ENCODE data around the gene SCN1B. TPM values are rescaled to one million over a fixed set of nuclear protein-coding genes. Genes with fewer than 3 reads are reported as not detected.

The SCN1B gene
- total RNA-seq, 2 experiments from 2014 or later, result 0.83 to 0.89 TPM

DNA sequence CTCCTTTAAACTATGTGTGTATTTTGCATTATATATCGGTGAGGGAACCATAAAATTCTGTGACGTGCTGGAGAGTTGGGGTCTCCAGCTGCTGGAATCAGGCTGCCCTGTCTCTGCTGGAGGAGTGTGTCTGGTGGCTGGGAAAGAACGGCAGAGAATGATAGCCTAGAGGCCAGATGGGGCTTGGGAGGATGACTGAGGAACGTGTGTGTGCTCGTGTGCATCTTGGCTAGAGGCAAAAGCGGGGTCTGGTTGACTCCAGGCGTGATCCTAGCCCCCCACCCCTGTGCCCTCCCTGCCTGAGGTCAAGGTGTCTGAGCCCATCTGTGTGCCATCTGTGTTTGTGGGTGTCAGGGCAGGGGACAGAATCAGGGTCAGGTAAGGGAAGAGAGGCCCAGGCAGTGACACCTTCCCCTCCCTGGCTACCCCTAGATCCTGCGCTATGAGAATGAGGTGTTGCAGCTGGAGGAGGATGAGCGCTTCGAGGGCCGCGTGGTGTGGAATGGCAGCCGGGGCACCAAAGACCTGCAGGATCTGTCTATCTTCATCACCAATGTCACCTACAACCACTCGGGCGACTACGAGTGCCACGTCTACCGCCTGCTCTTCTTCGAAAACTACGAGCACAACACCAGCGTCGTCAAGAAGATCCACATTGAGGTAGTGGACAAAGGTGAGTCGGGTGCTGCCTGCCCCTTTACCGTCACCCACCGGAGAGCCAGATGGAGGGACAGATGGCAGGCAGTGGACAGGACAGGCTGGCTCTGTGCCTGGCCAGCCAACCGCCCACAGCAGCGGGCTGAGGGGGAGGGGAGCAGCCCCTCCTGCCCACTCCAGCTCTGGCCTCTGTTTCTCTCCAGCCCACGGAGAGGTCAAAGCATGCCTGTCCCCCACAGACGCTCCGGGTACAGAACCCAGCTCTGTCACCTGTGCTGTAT is 3.1 kb downstream of the SCN1B start:
- intact Hi-C loops (cut with micrococcal nuclease), result no loop called here
- peaks cover 19% of the 10 kb centered on the region for H3K27me3 Mint-ChIP-seq (ENCODE audit: low read depth)
- no peak for DNase-seq
- H3K36me3 Mint-ChIP-seq (ENCODE audit: low read depth), result peaks cover 2% of the 10 kb centered on the region
- H3K4me1 Mint-ChIP-seq (ENCODE audit: low read depth), result peaks cover 12% of the 10 kb centered on the region
- H3K27ac Mint-ChIP-seq, result no peak overlapping the region
- no peak overlapping the region for H3K4me3 Mint-ChIP-seq
- CTCF ChIA-PET, result interaction anchor here (1.5 kb wide), 1 partner anchor 11 kb away, joined by 8 read pairs; no protein-coding TSS in a partner anchor
- no peaks in the 10 kb centered on the region for H3K9me3 Mint-ChIP-seq

- no peak for DNase-seq
- intact Hi-C loops (cut with micrococcal nuclease), result no loop called here
- H3K27me3 Mint-ChIP-seq (ENCODE audit: low read depth), result peaks cover 21% of the 10 kb centered on the region
- H3K4me3 Mint-ChIP-seq, result no peak overlapping the region
- H3K27ac Mint-ChIP-seq, result no peak overlapping the region
- no peaks in the 10 kb centered on the region for H3K36me3 Mint-ChIP-seq (ENCODE audit: low read depth)
- peaks cover 13% of the 10 kb centered on the region for H3K4me1 Mint-ChIP-seq (ENCODE audit: low read depth)
- no peaks in the 10 kb centered on the region for H3K9me3 Mint-ChIP-seq
- CTCF ChIA-PET, result interaction anchor here (1.5 kb wide), 1 partner anchor 10 kb away, joined by 8 read pairs; no protein-coding TSS in a partner anchor
Observed at GRCh38 chr19:35034005-35034502, 3.8 kb downstream of the SCN1B start.

DNA sequence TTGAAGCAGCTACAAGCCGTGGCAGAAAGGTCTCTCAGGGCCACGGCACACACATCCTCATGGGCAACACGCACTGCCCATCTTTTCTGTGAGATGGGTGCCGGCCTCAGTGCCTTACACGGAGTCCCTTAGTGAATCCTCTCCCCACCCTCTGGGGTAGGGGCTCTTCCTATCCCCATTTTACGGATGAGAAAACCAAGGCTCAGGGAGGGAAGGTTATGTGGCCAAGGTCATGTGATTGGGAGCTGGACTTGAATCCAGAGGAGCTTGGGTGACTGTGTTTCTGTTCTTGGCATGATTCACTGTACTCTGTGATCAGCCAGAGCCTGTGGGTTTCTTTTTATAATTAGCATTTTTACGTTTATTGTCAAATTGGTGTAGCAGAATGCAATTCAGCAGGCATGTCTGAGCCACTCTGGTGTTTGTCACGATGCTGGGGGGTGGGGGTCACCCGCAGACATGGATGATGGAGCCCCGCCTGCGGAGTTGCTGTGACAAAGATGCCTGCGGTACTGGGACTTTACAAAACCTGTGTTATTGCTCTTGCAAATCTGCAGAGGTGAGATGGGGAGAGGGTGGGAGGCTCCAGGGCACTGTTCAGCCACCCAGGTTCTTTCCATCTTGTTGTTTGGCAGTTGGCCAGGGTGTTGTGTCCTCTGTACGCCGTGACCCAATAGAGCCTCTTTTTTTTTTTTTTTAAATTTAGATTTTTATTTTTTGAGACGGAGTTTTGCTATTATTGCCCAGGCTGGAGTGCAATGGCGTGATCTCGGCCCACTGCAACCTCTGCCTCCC is 4.5 kb downstream of the SCN1B start:
- DNase-seq, result no peak
- Mint-ChIP-seq H3K27ac (no peak overlapping the region), H3K36me3 (ENCODE audit: low read depth) (no peaks in the 10 kb centered on the region), H3K27me3 (ENCODE audit: low read depth) (peaks cover 21% of the 10 kb centered on the region), H3K4me1 (ENCODE audit: low read depth) (peaks cover 10% of the 10 kb centered on the region), H3K9me3 (no peaks in the 10 kb centered on the region), H3K4me3 (no peak overlapping the region)
- CTCF ChIA-PET, result interaction anchor here (0.8 to 1.5 kb wide), 2 partner anchors 9 to 13 kb away, joined by 3 to 8 read pairs; no protein-coding TSS in a partner anchor
- intact Hi-C loops (cut with micrococcal nuclease), result no loop called here

DNA sequence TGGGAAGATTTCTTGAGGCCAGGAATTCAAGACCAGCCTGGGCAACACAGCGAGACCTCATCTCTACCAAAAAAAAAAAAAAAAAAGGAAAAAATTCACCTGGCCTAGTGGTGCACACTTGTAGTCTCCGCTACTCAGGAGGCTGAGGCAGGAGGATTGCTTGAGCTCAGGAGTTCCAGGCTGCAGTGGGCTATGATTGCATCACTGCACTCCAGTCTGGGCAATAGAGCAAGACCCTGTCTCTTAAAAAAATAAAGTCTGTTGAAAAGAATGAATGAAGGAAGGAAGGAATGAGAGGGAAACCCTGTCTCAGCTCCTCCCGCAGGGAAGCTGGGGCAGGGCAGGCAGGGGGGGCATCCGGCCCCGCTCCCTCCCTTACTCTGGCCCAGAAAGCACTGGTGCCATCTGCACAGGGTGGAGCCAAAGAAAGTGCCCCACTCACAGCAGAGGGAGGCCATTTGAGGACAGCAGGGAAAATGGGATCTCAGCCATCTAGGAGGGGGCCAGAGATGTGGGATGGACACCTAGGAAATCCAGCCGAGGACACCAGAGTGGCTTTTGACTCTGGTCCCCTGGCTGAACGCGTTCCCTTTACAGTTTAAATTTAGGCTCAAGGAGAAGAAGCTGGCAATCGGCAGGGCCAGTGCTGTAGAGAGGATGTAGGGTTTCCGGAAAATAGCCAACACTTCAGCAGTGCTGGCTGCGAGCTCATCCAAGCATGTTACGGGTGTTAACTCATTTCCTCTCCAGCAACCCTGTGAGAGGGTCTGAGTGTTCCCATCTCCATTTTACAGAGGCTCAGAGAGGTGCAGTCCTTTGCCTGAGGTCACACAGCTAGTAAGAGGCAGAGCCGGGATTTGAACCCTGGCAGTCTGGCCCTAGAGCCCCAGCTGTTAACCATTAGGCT is 7.7 kb downstream of the SCN1B start:
- no peak for DNase-seq
- Mint-ChIP-seq H3K36me3 (ENCODE audit: low read depth) (no peaks in the 10 kb centered on the region), H3K4me1 (ENCODE audit: low read depth) (peaks cover 24% of the 10 kb centered on the region), H3K9me3 (no peaks in the 10 kb centered on the region), H3K4me3 (no peak overlapping the region), H3K27ac (no peak overlapping the region), H3K27me3 (ENCODE audit: low read depth) (peaks cover 12% of the 10 kb centered on the region)
- CTCF ChIA-PET, result interaction anchor here (0.6 to 1.3 kb wide), 3 partner anchors 9 to 29 kb away, joined by 3 to 4 read pairs (median 3); no protein-coding TSS in a partner anchor
- intact Hi-C loops (cut with micrococcal nuclease), result no loop called here

DNA sequence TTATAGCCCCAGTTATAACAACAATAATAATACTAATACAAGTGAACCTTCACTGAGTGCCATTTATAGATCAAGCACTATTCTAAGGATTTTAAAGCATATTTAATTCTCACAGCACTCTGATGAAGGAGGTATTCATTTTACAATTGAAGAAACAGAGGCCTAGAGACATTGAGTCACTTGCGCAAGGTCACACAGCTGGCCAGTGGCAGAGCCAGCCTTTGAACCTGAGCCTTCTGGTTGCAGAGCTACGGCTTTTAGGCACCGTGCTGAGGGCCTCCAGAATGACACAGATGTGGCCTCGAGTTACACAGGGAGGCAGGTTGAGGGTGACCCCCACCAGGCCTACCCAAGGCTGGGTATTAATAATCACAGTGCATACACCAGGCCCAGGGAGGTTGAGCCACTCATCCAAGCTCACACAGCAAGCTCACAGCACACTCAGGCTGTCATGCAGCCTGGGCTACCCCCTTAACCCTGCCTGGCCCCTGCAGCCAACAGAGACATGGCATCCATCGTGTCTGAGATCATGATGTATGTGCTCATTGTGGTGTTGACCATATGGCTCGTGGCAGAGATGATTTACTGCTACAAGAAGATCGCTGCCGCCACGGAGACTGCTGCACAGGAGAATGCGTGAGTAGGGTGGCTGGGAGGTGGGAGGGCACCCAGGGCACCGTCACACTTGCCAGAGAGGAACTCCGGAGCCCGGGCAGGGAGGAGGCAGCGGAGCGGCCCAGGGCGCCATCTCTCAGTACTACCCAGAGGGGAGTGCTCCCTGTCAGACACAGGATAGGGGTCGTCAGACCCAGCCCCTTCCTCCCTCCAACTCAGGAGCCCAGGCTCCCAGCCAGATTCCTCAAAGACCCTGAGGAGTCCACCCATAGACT is 8.6 kb downstream of the SCN1B start:
- CTCF ChIA-PET, result interaction anchor here (0.7 to 1.3 kb wide), 2 partner anchors 8 to 28 kb away, joined by 3 read pairs; no protein-coding TSS in a partner anchor
- H3K9me3 Mint-ChIP-seq, result no peaks in the 10 kb centered on the region
- H3K27ac Mint-ChIP-seq, result no peak overlapping the region
- no peaks in the 10 kb centered on the region for H3K36me3 Mint-ChIP-seq (ENCODE audit: low read depth)
- intact Hi-C loops (cut with micrococcal nuclease), result no loop called here
- H3K27me3 Mint-ChIP-seq (ENCODE audit: low read depth), result peaks cover 11% of the 10 kb centered on the region
- no peak overlapping the region for H3K4me3 Mint-ChIP-seq
- DNase-seq, result no peak
- peaks cover 24% of the 10 kb centered on the region for H3K4me1 Mint-ChIP-seq (ENCODE audit: low read depth)

- Mint-ChIP-seq H3K27me3 (ENCODE audit: low read depth) (peaks cover 11% of the 10 kb centered on the region), H3K4me3 (peak overlapping the region; percentile 55), H3K27ac (no peak overlapping the region), H3K36me3 (ENCODE audit: low read depth) (no peaks in the 10 kb centered on the region), H3K4me1 (ENCODE audit: low read depth) (peaks cover 34% of the 10 kb centered on the region), H3K9me3 (no peaks in the 10 kb centered on the region)
- CTCF ChIA-PET, result no interaction called here
- no peak for DNase-seq
- intact Hi-C loops (cut with micrococcal nuclease), result no loop called here
Observed at GRCh38 chr19:35039881-35040825, 9.9 kb downstream of the SCN1B start.

GRCh38 chr19:35040826-35041547 is 10.7 kb downstream of the SCN1B start:
- H3K27me3 Mint-ChIP-seq (ENCODE audit: low read depth), result peaks cover 11% of the 10 kb centered on the region
- H3K27ac Mint-ChIP-seq, result no peak overlapping the region
- peaks cover 42% of the 10 kb centered on the region for H3K4me1 Mint-ChIP-seq (ENCODE audit: low read depth)
- CTCF ChIA-PET, result no interaction called here
- H3K36me3 Mint-ChIP-seq (ENCODE audit: low read depth), result no peaks in the 10 kb centered on the region
- no peaks in the 10 kb centered on the region for H3K9me3 Mint-ChIP-seq
- intact Hi-C loops (cut with micrococcal nuclease), result no loop called here
- DNase-seq, result peak; percentile 58
- H3K4me3 Mint-ChIP-seq, result peak overlapping the region; percentile 55

- intact Hi-C loops (cut with micrococcal nuclease), result no loop called here
- H3K27me3 Mint-ChIP-seq (ENCODE audit: low read depth), result peaks cover 11% of the 10 kb centered on the region
- no peaks in the 10 kb centered on the region for H3K9me3 Mint-ChIP-seq
- no peaks in the 10 kb centered on the region for H3K36me3 Mint-ChIP-seq (ENCODE audit: low read depth)
- no peak for DNase-seq
- H3K4me3 Mint-ChIP-seq, result peak within 1 kb of the TSS; percentile 55
- no peak within 1 kb of the TSS for H3K27ac Mint-ChIP-seq
- CTCF ChIA-PET, result interaction anchor here (3.1 kb wide), 1 partner anchor 50 kb away, joined by 23 read pairs; no protein-coding TSS in a partner anchor
- peaks cover 42% of the 10 kb centered on the region for H3K4me1 Mint-ChIP-seq (ENCODE audit: low read depth)
Observed at GRCh38 chr19:35041548-35042055, 11.3 kb downstream of the SCN1B start, which contains the start of gene HPN. TSS of gene HPN (plus strand) at chr19:35041721. CDS start at chr19:35042507, 786 bp downstream.

DNA sequence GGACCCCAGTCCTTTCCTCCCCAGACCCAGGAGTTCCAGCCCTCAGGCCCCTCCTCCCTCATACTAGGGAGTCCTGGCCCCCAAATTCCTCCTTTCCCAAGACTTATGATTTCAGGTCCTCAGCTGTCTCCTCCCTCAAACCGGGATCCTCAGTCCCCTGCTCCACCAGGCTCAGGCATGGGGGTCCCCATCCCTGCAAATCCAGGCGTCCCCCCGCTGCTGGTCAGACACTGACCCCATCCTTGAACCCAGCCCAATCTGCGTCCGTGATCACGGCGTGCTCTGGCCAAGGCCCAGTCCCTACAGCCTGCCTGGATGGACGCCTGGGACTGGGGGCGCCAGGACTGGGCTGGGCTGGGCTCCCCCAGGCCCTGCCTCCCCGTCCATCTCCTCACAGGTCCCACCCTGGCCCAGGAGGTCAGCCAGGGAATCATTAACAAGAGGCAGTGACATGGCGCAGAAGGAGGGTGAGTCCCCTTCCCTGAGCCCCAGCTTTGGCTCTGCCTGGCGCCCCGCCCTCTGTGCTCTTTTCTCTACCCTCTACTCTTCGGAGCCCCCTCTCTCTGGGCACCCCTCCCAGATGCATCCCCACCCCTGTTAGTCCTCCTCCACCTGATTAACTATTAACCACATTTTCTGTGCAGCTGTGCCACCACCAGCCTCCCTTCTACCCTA is 11.9 kb downstream of the SCN1B start:
- Mint-ChIP-seq H3K27me3 (ENCODE audit: low read depth) (peaks cover 11% of the 10 kb centered on the region), H3K4me3 (no peak overlapping the region), H3K9me3 (no peaks in the 10 kb centered on the region), H3K36me3 (ENCODE audit: low read depth) (no peaks in the 10 kb centered on the region), H3K27ac (no peak overlapping the region), H3K4me1 (ENCODE audit: low read depth) (peaks cover 42% of the 10 kb centered on the region)
- no peak for DNase-seq
- intact Hi-C loops (cut with micrococcal nuclease), result no loop called here
- CTCF ChIA-PET, result interaction anchor here (2.5 to 3.1 kb wide), 4 partner anchors 13 to 49 kb away, joined by 11 to 23 read pairs (median 17); no protein-coding TSS in a partner anchor

Data from activated naive CD4-positive, alpha-beta T cell treated with anti-CD3 and anti-CD28 coated beads for 36 hours (primary cell).